Breast epithelium (tissue), 4 donors: ENCODE results near the gene AQR. TPM values are rescaled to one million over a fixed set of nuclear protein-coding genes. Genes with fewer than 3 reads are reported as not detected.
"Not testable (repeated sequence)": the region's sequence is repeated elsewhere in the genome, so short reads cannot be mapped to it uniquely, and the experiment has no call there.

Source experiments
- DNase-seq, 2 donors: peaks; one replicate each; pipeline ENCODE4 v3.0.0-alpha.2; 2019; ENCODE audit warnings: low spot score in 2 of 2
- H3K27ac ChIP-seq, 2 donors: fragments of 200-600 bp; sonication (generic) in 1 of 2; one replicate each; pipeline ENCODE4 v1.5.1; 2016 to 2019; ENCODE audit warnings: mild to moderate bottlenecking in 1 of 2
- H3K27me3 ChIP-seq, 2 donors: fragments of 200-600 bp; sonication (generic) in 1 of 2; one replicate each; pipeline versions ENCODE4 v1.5.1 to v1.6.0; 2017 to 2019; ENCODE audit warnings: control low read depth in 1 of 2, mild to moderate bottlenecking in 1 of 2
- H3K36me3 ChIP-seq: fragments of 200-600 bp; one replicate; pipeline ENCODE4 v1.5.1; 2019
- H3K4me1 ChIP-seq, 2 donors: fragments of 200-600 bp; sonication (generic); one replicate each; pipeline ENCODE4 v1.5.1; 2016 to 2019; ENCODE audit warnings: control low read depth in 1 of 2
- H3K4me3 ChIP-seq, 3 donors: fragments of 200-600 bp; sonication (generic); 1 replicate in 2 of 3; 2 replicates in 1 of 3; pipeline ENCODE4 v1.5.1; 2016 to 2019; ENCODE audit warnings: mild to moderate bottlenecking in 3 of 3, moderate library complexity in 2 of 3
- H3K9me3 ChIP-seq, 2 donors: fragments of 200-600 bp; sonication (generic) in 1 of 2; one replicate each; pipeline ENCODE4 v1.5.1; 2016 to 2019; ENCODE audit warnings: control low read depth in 1 of 2
- CTCF ChIP-seq, 3 donors: fragments of 450-650 bp; IDR thresholded peaks; one replicate each; pipeline ENCODE4 v1.5.1; 2016 to 2017; ENCODE audit warnings: antibody characterized with exemption in 3 of 3, mild to moderate bottlenecking in 3 of 3, moderate library complexity in 3 of 3
- POLR2A ChIP-seq: fragments of 450-650 bp; IDR thresholded peaks from one replicate; pipeline ENCODE4 v1.6.1; 2016; ENCODE audit warnings: antibody characterized with exemption, mild to moderate bottlenecking, moderate library complexity
- POLR2AphosphoS5 ChIP-seq, 3 donors: sonication (generic); formaldehyde crosslinking; IDR thresholded peaks; one replicate each; pipeline ENCODE4 v1.6.1; 2017; ENCODE audit warnings: antibody characterized with exemption in 3 of 3
- intact Hi-C: fragments of 100-400 bp; cut with DNase I; formaldehyde crosslinking; loops from one replicate; pipeline ENCODE4 v1.15.1; 2023; ENCODE audit warnings: low total_unique reads
- total RNA-seq, 3 donors: library from RNA; depleted of rRNA; stranded (reverse); fragments of >200 nt; gene quantifications; one replicate each; pipeline ENCODE4 v1.1.0, GENCODE V29; 2016

AQR gene
- total RNA-seq, 3 donors from 2014 or later = 23.0 to 51.4 (median 34.4) TPM

- Histone ChIP-seq H3K9me3 (no peaks in the 10 kb centered on the region), H3K27ac (no peak overlapping the region), H3K27me3 (no peaks in the 10 kb centered on the region), H3K4me3 (no peak overlapping the region), H3K36me3 (no peaks in the 10 kb centered on the region), H3K4me1 (no peaks in the 10 kb centered on the region)
- TF ChIP-seq POLR2AphosphoS5 (IDR thresholded peaks at IDR 0.05) (no peak), POLR2A (no peak), CTCF (IDR thresholded peaks at IDR 0.05) (no peak)
- no peak for DNase-seq
- intact Hi-C loops = no loop called here
These were observed 161.5 kb downstream of the AQR start for GRCh38 chr15:34808016-34808415.

GRCh38 chr15:34807241-34807640 is 162.3 kb downstream of the AQR start:
- DNase-seq, H3K4me3 ChIP-seq, H3K27me3 ChIP-seq, H3K4me1 ChIP-seq, H3K27ac ChIP-seq, intact Hi-C loops, H3K36me3 ChIP-seq, H3K9me3 ChIP-seq: not testable (repeated sequence)

- Histone ChIP-seq H3K27ac (no peak overlapping the region), H3K9me3 (no peaks in the 10 kb centered on the region), H3K4me1 (no peaks in the 10 kb centered on the region), H3K27me3 (no peaks in the 10 kb centered on the region), H3K4me3 (no peak overlapping the region), H3K36me3 (no peaks in the 10 kb centered on the region)
- TF ChIP-seq POLR2AphosphoS5 (IDR thresholded peaks at IDR 0.05) (no peak), POLR2A (no peak), CTCF (IDR thresholded peaks at IDR 0.05) (no peak)
- DNase-seq = no peak
- intact Hi-C loops = no loop called here
These were observed 164.8 kb downstream of the AQR start for GRCh38 chr15:34804776-34805175.

GRCh38 chr15:34804113-34804512 is 165.4 kb downstream of the AQR start:
- Histone ChIP-seq H3K4me3 (no peak overlapping the region), H3K4me1 (no peaks in the 10 kb centered on the region), H3K27ac (no peak overlapping the region), H3K9me3 (no peaks in the 10 kb centered on the region), H3K36me3 (no peaks in the 10 kb centered on the region), H3K27me3 (no peaks in the 10 kb centered on the region)
- intact Hi-C loops = no loop called here
- TF ChIP-seq POLR2AphosphoS5 (IDR thresholded peaks at IDR 0.05) (no peak), POLR2A (no peak), CTCF (IDR thresholded peaks at IDR 0.05) (no peak)
- no peak for DNase-seq

GRCh38 chr15:34802803-34803750 is 166.5 kb downstream of the AQR start:
- no peaks in the 10 kb centered on the region for H3K9me3 ChIP-seq
- intact Hi-C loops = no loop called here
- no peak overlapping the region for H3K27ac ChIP-seq
- no peak for DNase-seq
- no peaks in the 10 kb centered on the region for H3K36me3 ChIP-seq
- H3K4me3 ChIP-seq = no peak overlapping the region
- no peaks in the 10 kb centered on the region for H3K4me1 ChIP-seq
- no peaks in the 10 kb centered on the region for H3K27me3 ChIP-seq
- TF ChIP-seq CTCF (IDR thresholded peaks at IDR 0.05) (no peak), POLR2AphosphoS5 (IDR thresholded peaks at IDR 0.05) (no peak), POLR2A (no peak)
